CD4-positive, alpha-beta T cell treated with Interleukin-6 for 4 hours (primary cell): Measurements from ENCODE around the gene GSG1L.

Experiments
- DNase-seq: peaks from one replicate; pipeline ENCODE4 v3.0.0-alpha.2; 2020; ENCODE audit warnings: mixed read lengths

The GSG1L gene

DNA sequence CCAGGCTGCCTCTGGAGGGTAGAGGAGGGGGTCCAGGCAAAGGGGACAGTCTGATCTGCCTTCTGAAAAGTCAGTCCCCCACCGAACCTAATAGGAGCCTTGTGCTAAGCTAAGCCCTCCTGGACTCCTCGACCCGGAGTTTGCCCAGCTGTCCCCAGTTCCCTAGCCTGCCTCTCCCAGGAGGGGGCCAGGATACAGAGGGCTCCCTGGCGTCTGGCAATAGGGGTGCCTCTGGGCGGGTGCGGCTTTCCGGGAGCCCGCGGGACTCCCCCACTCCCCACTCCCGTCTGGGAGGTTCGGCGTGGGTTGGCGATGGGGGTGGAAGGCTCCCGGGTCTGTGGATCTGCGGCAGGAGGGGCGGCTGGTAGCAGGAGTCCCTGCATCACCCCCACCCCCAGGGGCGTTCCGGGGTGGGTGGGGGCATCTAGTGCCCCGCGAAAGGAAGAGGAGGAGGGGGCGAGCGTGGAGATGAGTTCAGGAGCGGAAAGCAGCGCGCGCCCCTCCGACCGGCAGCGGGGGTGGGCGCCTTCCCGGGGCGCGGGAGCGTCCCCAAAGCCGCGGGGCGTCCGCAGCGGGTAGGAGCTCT, 1.2 kb downstream of the GSG1L start:
- DNase-seq: no peak

GRCh38 chr16:28061352-28062101, 2.0 kb downstream of the GSG1L start:
- no peak for DNase-seq

- DNase-seq: no peak
Observed at GRCh38 chr16:28059841-28060575, 3.5 kb downstream of the GSG1L start.

GRCh38 chr16:28058839-28059589, 4.5 kb downstream of the GSG1L start:
- no peak for DNase-seq

- no peak for DNase-seq
Observed at GRCh38 chr16:28057949-28058348, 5.6 kb downstream of the GSG1L start.

- no peak for DNase-seq
Observed at GRCh38 chr16:28053461-28053860, 10.1 kb downstream of the GSG1L start.

DNA sequence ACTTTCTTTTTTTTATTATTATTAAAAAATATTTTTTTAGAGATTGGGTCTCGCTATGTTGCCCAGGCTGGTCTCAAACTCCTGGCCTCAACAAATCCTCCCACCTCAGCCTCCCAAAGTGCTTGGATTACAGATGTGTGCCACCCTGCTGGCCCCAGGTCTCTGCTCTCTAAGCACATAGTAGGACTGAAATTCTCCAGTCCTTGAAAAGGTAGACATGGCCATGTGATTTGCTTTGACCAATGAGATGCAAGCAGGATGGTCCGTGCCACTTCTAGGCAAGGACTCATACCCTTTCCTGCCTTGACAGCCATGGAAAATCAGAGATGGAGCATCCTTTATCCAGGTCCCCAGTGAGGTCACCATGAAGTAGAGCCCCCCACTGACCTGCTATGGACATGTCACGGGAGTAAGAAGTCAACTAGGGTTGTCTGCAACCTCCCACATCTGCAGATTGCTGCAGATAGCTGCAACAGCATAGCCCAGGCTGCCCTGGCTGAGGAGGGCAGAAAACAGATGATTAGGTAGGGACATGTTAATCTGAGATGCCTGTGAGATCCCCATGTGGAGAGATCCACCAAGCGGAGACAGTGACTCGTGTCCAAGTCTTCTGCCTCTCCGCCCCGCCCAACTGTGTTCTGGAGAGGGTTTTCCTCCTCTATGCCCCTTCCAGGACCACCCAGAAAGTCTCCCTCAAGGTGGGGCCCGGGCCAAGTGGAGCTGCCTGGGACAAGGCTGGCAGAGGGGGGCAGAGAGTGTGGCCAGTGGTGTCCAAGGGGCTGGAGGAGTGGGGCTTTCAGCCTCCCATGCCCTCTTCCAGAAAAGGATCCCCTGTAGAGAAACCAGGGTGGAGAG, 11.0 kb downstream of the GSG1L start:
- no peak for DNase-seq

DNA sequence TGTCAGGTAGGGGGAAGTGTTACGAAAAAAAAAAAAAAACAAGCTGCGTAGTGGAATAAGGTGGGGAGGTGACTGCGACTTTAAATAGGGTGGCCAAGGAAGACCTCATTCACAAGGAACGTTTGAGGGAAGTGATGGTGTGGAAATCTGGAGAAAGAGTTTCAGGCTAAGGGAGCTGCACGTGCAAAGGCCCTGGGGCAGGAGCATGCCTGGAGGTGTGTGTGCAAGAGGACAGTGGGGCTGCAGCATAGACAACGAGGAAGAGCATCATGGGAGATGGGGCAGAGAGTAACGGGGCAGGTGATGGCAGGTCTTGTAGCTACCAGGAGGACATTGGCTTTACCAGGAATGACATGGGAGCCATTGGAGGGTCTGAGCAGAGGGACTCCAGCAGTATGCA, 12.0 kb downstream of the GSG1L start:
- DNase-seq: no peak

- DNase-seq: no peak
Observed at GRCh38 chr16:28042811-28043210, 20.7 kb downstream of the GSG1L start.

DNA sequence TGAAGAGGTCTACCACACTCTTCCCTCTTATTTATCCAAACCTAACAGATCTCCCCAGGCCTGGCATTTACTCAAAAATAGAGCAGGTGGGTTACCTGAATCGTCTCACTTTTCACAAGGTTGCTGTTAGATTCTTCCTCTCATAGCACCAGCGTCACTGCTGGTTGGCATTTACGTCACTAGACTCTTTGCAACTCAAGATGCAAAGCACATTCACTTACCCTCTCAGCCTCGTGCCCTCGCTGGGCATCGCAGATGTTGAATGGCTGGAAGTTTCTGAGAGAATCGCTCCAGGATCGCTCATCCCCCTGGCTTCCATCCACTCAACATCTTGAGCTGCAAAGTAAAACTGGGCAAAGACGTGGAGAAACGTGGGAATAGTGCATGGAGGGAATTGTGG, 21.9 kb downstream of the GSG1L start:
- no peak for DNase-seq

GRCh38 chr16:28040039-28040438, 23.5 kb downstream of the GSG1L start:
- no peak for DNase-seq

DNA sequence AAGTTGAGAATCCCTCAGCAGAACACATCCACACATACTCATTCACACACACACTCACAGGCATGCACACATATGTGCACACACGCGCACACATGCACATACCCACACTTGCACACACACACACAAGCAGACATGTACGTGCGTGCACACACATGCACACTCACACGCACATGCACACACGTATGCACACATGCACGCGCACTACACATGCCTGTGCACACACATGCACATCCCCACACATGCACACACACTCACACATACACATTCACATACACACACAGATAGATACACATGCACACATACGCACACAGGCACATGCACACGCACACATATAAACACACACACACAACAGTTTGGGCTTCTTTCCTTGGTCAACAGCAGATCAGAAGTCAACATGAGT, 24.0 kb downstream of the GSG1L start:
- DNase-seq: no peak

DNA sequence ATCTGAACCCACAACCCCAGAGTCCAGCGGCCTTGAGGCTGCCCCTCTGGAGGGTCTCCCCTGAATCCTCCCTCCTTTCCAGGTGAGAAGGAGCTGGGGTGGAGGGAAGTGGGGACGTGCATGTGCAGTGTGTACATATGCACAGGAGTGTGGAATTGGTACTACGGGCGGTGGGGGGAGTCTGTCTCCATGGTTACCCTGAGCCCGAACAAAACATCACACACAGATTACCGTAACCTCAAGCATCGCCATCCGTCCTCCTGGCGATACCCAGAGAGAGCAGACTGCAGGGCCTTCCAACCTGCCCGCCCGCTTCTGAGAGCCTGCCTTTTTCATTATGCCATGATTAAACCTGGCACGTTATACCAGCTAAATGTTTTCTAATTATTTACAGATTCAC, 25.1 kb downstream of the GSG1L start:
- no peak for DNase-seq

- no peak for DNase-seq
Observed at GRCh38 chr16:28035866-28036393, 27.6 kb downstream of the GSG1L start.

- no peak for DNase-seq
Observed at GRCh38 chr16:28033870-28034269, 29.6 kb downstream of the GSG1L start.

DNA sequence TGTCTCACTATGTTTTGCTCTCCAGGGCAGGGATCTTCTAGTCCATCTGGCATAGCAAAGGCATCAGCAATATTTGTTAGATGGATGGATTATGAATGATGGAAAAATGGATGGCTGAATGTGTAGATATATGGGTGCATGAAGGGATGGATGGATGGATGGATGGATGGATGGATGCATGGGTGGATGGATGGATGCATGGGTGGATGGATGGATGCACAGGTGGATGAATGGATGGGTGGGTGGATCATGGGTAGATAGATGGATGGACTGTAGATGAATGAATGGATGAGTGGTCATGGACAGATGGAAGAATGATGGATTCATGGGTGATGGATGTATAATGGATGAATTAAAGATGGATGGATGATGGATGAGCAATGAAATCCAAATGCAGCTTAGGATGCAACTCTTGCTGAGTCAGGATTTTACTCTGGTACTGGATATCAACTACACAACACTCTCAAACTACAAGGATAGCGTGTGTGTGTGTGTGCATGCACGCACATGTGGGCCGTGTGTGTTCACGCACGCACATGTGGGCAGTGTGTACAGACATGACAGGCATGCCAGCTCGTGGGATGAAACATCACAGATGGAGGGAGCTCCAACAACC, 34.0 kb downstream of the GSG1L start:
- no peak for DNase-seq

DNA sequence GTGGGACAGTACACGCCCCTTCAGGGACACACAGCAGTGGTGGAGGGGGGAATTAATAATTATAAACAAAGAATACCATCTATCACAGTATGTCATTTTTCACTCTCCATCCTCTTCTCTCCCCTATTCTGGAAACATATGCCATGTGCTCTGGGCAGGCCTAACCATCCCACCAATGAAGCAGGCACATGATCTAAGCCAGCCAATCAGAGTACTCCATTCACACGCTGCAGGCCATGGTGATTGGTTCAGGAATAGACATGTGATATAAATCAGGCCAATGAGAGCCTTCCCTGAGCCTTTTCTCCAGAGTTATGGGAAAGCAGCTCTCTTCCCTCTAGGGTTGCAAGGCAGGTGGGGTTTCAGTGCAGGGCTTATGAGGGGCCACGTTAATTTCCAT, 36.5 kb downstream of the GSG1L start:
- no peak for DNase-seq

DNA sequence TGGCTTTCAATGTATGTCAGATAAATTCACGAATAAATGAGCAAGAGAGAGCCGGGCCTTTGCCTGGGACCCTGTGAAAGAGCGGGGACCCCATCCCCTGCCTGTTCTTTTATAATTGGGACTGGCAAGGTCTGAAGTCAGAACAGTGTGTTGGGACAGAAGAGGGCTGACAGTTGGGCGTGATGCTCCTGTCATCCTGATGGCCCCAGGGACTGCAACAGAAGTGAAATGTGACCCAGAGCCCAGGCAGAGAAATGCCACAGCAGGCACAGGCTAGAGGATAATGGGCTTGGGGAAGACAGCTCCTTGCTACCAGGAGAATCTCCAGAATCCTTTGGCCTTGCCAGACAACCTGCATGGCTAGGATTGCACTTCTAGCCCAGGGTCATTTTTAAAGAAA, 37.9 kb downstream of the GSG1L start:
- no peak for DNase-seq

GRCh38 chr16:28019218-28019617, 44.3 kb downstream of the GSG1L start:
- no peak for DNase-seq

- no peak for DNase-seq
Observed at GRCh38 chr16:28014851-28015250, 48.7 kb downstream of the GSG1L start.

- DNase-seq: no peak
Observed at GRCh38 chr16:28013878-28014277, 49.6 kb downstream of the GSG1L start.

- DNase-seq: no peak
Observed at GRCh38 chr16:28013392-28013791, 50.1 kb downstream of the GSG1L start.
